ENCODE data around the gene GHRHR.

The GHRHR gene

DNA sequence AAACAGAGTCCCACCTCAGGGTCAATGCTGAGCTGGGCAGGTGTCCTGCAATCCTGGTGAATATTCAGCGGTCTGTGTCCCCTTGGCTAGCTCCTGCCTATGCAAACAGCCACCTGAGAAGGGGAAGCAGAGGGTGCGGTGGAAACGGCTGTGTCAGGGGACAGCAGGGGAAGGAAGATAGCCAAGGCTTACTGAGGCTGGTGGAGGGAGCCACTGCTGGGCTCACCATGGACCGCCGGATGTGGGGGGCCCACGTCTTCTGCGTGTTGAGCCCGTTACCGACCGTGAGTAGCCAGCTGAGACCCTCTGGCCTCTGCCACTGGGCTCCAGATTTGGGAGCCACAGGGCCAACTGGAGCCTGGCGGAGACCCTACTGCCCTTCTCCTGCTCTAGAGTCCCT, at the start of gene GHRHR:
TSS of gene GHRHR (plus strand) at position 112 of the 400 bp plus-strand sequence. CDS start at position 228, 116 bp downstream.
- DNase-seq = no peak

DNA sequence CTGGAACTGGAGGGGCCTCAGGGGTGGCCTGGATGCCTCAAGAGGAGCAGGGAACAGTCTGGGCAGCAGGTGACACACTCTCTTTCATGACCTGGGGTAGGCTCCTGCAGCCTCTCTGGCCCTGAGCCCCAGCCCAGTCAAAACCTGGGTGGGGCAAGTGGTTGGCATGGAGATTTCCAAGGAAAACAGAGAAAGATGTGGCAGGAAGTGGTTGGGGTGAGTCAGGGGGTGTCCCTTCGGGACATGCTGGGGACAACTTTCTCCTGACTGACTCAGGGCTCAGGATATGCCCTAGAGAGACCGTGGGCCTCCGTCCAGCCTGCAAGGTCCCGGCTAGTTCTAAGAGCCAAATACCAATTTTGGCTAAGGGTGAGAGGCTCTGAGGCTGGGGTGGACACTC, 49.2 kb upstream of the GHRHR start:
- DNase-seq = no peak

DNA sequence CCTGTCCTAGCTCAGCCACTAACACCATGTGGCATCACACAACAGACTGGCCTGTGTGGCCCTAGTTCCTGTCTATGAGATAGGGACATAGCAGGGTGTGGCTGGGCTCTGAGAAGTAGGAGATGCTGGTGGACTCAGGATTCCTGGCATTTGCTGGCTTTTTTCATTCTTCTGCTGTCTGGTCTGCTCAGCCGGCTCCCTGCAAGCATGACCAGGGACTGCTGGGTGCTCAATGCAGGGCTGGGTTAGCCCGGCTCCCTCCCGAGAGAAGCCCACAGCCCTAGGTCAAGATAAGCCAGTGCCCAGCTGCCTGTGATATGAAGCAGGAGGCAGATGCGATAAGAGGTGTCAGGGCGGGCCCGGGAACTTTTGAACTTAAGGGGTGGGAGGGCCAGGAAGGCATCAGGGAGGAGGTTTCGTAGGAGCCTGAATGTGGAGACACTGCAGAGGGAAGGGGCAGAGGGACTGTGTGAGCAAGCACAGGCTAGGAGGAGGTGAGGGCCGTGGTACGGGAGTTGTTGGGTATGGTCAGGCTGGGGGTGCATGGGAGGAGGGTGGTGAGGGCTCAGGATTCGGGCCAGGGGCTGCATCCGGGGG, 48.6 kb upstream of the GHRHR start:
- DNase-seq = no peak

DNA sequence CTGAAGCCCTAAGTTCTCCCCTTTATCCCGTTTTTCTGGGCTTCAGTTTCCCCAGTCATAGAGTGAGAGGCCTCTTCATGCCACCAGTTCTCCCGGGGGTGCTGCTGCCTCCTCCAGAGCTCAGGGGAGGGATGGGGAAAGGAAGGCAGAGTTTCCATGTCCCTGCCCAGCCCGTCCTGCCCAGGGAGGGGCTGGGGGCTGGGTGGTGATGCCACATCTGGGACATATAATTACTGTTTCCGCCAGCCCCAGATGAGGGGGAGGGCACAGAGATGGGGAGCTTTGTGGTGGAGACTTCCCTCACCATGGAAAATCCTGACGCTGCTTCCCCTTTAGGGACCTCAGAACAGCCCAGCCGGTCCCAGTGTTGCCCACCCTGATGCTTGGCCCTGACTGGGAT, 48.0 kb upstream of the GHRHR start:
- DNase-seq = no peak

DNA sequence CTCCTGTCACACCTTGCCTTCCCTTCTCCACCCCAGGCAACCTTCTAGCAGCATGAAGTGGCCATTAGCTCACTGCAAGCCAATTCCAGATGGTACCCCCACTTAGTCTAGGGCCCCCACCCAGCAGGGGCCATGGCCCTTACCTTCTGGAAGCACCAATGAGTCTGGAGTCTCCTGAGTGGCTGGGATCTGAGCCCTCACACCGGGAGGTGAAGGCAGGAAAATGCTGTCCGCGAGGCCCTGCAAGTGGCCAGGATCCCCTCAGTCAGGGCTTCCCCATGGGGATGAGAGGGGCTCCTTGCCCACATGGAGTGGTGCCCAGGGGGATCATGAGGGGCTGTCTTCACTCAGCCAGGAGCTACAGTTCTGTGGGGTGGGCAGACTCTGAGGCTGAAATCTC, 47.5 kb upstream of the GHRHR start:
- DNase-seq = no peak

DNA sequence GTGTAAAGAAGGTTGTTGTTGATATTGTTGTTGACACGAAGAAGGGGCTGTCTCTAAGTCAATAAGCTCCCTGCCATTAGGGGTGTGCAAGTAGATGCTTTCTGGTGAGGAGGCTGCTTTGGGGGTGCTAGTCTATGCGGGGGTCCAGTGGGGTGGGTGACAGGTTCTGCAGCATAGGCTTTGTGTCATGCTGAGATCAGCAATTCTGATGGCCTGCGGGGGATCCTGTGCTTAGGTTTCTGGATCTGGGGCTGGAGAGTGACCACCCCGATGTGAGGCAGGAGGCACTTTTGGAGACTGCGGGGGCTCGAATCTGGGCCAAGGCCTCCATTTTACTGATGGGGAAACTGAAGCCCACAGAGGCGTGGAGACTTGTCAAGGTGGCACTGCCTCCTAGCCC, 47.0 kb upstream of the GHRHR start:
- no peak for DNase-seq

DNA sequence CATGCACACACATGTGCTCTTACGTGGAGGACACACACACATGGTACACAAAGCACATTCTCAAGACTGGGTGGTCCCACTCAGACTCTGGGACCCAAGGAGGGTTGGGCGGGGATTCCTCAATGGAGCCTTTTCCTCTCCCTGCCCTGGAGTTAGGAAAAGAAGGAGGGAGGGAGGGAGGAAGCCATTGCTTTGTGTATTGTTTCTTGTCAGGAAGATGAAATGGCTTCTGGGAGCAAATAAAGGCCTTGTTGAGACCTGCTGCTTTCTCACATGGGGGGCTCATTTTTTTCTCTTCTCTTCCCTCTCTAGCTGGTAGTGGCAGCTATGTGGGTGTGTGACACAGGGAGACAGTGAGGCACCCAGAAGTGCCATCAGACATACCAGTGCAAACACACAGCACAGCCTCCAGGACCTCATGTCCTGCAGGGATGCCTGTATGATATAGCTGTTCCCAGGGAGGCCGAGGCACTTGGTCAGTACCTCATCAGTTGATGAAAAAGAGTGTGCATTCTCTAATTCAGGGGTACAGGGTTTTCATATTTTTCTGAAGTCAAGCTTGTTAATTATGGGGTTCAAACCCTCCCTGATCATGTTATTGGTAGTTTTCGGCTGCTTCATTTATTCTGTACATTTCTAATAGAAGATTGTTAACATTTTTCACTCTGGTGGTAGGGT, 46.4 kb upstream of the GHRHR start:
- no peak for DNase-seq

DNA sequence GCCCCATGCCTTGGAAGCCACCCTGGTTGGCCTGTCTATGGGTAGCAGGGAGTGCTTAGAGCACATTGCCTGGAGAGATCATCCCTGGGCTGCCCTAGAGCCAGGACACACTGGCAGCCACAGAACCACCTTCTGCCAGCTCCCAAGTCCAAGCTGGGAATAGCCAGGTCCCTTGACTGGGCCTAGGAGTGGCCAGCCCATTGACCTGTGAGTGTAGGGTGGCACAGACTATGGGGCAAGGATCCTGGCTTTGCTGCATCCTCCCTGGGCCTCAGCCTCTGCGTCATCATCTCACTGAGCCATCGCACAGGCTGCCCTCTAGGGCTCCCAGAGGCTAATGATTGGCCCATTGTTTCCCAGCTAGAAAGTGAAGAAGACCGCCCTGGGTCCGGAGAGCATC, 45.1 kb upstream of the GHRHR start:
- no peak for DNase-seq

DNA sequence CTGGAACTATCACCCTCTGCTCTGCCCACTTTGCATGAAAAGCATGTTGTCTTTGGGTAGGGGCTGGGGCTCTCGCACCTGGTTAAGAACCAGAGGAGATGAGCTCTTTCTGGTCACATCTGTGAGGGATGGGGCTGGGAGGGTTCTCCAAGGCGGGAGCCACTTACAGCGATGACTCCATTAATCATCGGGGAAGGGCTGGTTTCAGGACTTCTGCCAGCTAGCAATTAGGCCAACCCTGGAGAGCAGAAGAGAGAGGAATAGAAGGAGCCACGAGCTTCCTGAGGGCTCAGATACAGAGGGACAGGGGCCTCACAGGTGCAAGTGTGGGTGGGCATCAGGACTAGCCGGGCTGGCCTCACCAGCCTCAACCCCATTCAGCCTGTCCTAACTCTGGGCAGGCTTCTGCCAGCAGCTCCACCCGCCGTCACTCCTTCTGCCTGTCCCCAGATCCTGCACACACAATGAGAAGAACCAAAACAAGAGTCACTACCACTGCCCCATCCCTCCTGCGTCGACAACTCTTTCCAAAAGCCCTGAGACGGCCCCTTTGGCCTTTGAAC, 43.7 kb upstream of the GHRHR start:
- DNase-seq = no peak

DNA sequence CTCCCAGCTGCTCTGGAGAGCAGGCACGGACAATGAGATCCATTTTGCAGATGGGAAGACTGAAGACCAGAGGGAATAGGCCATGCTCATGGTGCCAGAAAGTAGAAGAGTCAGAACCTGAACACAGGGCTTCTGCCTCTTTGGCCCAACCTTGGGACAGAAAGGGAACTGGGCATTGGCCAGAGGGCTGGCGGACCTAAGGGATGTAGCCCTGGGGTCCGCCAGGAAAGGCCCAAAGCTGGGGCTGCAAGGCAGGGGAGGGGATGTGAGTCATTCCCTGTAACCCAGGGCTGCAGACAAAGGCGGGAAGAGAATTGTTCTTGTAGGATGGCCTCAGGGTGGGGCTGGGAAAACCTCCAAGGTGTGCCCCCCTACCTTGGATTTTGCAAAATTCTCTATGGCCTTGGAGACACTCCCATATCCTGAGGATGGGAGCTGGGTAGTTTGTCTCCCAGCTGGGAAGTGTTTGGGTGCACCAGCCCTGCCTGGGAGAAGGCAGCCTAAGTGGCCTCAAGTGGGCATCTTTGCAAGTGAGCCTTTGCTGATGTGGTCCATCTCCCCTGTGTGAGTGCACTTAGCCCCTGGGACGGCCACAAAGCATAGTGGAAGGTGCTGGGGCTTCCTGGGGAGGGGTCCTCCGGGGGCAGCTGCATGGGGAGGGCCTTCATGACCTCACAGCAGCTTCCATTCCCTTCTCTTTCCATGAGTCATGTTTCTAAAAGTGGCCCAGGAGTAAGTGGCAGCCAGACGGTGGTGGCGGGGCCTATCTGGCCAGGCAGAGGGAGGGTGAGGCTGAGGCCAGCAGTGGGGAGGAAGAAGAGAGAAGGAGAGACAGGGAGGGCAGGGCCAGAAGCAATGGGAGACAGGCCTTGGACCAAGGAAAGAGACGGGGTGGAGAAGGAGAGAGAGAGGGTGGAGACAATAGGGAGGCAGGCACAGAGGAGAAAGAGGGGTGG, 42.9 kb upstream of the GHRHR start:
- no peak for DNase-seq

DNA sequence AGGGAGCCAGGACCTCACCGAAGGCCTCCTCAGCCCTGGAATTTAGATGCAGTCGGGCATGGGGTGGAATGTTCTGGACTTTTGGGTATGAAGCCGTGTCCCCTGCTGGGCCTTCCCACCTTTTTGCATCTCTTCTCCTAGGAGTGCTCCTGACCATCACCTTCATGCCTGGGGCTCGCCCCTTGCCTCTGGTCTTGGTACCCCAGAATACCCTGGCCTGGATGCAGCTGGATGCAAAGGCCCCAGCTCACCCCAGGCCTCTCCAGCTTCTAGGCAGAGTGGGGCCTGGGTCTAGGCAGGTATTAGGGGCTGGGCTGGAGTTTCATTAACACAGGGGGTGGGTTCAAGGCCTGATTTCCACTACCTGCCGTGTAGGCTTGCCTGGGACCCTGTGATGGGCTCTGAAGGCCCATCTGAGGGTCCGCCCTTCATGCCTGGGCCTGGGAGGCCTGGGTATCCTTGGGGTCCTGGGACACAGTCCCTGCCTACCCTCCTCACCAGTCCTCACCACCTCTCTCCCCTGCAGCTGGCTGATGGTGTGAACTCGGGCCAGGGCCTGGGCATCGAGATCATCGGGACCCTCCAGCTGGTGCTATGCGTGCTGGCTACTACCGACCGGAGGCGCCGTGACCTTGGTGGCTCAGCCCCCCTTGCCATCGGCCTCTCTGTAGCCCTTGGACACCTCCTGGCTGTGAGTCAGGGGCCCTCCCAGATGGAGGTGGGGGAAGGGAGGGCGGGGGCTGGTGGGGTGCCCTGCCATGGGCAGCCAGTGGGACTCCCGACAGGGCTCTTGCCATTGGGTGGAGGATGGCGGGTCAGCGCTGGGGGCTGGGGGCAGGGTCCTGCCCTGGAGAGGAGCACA, 42.0 kb upstream of the GHRHR start:
- DNase-seq = no peak

DNA sequence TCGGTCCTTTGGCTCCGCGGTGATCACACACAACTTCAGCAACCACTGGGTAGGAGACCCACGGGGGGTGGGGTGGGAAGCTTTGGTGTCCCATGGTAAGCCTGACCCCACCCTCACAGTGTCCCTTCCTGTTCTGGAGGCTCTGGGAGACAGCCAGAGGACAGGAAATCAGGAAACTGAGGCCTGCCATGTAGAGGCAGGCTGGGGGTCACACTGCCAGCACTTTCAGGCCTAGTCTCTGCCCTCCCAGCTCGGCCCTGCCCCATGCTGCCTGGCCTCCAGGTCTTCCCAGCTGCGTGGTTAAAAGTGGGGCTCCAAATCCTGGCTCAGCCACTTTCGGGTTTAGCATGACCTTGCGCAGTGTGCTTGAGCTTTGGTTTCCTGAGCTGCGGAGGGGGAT, 41.2 kb upstream of the GHRHR start:
- DNase-seq = no peak

DNA sequence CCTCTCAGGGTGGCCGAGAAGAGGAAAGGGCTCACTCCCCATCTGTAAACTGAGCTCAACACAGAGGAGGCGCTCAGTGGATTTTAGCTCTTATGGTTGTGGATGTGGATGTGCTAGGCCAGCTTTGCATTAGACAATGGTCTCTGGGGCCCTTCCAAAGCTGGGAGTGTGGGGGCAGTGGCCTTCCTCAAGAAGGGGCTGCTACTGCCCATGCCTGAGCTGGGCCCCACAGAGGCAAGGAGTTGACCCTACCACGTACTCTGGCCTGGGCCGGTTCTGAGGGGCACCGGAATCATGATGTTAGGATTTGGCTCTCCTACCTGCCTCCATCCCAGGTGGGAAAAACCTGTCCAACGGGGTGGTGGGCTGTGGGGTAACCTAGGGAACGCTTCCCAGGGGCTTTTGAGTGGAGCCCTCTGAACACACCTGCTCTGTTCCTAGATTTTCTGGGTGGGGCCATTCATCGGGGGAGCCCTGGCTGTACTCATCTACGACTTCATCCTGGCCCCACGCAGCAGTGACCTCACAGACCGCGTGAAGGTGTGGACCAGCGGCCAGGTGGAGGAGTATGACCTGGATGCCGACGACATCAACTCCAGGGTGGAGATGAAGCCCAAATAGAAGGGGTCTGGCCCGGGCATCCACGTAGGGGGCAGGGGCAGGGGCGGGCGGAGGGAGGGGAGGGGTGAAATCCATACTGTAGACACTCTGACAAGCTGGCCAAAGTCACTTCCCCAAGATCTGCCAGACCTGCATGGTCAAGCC, 40.6 kb upstream of the GHRHR start:
- no peak for DNase-seq

DNA sequence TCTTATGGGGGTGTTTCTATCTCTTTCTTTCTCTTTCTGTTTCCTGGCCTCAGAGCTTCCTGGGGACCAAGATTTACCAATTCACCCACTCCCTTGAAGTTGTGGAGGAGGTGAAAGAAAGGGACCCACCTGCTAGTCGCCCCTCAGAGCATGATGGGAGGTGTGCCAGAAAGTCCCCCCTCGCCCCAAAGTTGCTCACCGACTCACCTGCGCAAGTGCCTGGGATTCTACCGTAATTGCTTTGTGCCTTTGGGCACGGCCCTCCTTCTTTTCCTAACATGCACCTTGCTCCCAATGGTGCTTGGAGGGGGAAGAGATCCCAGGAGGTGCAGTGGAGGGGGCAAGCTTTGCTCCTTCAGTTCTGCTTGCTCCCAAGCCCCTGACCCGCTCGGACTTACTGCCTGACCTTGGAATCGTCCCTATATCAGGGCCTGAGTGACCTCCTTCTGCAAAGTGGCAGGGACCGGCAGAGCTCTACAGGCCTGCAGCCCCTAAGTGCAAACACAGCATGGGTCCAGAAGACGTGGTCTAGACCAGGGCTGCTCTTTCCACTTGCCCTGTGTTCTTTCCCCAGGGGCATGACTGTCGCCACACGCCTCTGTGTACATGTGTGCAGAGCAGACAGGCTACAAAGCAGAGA, 39.9 kb upstream of the GHRHR start:
- no peak for DNase-seq

DNA sequence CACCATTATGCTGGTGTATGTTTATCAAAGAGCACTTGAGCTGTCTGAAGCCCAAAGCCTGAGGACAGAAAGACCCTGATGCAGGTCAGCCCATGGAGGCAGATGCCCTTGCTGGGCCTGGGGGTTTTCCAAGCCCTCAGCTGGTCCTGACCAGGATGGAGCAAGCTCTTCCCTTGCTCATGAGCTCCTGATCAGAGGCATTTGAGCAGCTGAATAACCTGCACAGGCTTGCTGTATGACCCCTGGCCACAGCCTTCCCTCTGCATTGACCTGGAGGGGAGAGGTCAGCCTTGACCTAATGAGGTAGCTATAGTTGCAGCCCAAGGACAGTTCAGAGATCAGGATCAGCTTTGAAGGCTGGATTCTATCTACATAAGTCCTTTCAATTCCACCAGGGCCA, 39.1 kb upstream of the GHRHR start:
- no peak for DNase-seq

DNA sequence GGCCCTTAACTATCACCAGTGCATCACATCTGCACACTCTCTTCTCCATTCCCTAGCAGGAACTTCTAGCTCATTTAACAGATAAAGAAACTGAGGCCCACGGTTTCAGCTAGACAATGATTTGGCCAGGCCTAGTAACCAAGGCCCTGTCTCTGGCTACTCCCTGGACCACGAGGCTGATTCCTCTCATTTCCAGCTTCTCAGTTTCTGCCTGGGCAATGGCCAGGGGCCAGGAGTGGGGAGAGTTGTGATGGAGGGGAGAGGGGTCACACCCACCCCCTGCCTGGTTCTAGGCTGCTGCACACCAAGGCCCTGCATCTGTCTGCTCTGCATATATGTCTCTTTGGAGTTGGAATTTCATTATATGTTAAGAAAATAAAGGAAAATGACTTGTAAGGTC, 38.6 kb upstream of the GHRHR start:
- DNase-seq = no peak

DNA sequence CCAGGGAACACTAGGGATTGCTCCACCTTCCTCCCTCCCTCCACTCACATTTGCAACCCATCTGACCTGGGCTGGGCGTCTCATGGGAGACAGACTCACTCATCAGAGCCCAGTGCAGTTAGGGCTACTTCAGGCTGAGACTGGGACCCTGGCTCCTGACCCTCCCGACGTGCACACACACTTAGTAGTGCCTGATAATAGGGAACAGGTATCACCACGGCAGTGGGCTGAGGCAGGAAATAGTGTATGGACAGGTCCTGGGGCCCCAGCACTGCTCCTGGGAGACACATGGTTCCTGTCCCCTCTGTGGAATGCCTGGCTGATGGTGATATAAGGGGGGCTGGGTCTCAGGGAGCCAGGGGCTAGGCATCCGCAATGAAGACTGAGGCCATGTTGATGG, 37.8 kb upstream of the GHRHR start:
- DNase-seq = no peak

DNA sequence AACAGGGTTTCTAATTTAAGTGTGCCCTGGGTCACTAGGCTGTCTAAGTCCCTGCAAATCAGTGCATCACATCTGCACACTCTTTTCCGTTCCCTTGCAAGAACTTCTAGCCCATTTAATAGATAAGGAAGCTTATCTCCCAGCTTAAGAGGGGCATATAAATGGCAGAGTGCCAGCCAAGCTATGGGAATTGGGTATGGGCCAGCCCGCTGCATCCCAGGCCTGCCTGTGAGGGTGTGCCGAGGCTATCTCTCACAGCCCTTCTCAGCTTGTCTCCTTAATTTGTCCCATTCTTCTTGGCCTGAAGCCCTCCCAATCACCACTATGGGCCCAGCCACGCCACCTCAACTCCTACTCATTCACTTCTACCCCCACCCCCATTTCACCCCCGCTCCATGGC, 37.4 kb upstream of the GHRHR start:
- no peak for DNase-seq

DNA sequence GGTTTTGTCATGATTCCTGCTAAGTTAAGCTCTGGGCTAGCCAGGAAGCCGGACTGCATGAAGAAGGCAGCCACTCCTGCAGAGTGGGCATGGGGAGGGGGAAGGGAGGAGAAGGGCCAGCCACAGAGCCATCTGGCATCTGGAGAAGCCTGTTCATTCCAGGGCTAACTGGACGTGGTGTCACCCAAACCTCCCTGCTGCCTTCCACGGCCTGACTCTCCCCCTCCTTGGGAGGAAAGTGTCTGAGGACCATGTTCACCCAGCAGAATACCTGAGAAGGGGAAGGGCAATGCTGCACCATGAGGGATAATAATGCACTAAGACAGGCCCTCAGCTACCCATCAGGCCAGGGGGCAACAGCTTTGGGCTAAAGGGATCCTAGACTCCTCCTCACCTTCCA, 36.7 kb upstream of the GHRHR start:
- DNase-seq = no peak

DNA sequence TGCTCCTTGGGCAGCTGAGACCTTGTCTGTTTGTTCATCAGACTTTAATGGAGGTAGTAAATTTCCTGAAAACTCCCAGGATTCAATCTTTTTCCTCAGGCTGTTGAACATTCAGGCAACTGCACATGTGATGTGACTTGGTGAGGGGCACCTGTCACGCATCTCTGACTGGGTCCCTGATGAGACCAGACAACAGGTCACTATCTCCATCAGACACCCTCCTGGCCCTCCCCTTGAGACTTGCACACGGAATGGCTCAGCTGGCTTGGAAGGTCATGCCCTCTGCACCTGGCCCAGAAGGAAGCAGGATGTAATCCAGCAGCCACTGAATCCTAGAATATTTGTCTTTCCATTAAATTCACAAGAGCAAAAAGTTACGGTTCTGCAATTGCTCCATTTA, 36.2 kb upstream of the GHRHR start:
- no peak for DNase-seq

DNA sequence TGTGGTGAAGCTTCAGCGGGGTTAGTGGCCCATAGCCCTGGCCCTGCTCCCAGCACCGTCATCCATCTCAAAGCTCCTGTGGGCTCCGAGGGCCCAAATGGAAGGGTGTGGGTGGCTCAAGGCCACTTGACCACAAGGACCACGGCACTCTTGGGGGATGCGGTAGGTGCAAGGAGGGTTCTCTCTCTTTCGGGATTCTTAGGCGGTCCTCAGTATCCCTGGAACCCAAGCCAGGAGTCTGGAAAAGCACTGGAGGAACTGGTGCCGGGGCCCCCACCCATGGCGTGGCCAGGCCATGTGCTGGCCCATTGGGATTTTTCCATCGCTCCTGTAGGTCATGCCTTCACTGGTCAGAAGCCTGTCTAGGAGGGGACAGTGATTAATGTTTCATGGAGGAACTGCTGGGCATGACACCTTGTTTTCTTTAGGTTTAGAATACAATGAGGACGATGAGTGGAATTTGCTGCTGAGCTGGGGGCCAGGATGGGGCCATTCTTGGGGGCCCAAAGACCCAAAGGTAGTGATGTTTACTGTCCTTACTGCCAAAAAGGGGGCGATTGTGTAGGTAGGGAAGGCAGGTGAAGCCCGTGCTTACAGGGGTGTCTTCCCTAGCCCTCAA, 35.4 kb upstream of the GHRHR start:
- DNase-seq = no peak
